HG03196 (cell line): ENCODE data around the gene TAF3.

Experiments used
- ATAC-seq: cut with Tn5 transposase; IDR thresholded peaks from one replicate; pipeline ENCODE4 v1.9.1; 2021; ENCODE audit not compliant: unreplicated experiment

The TAF3 gene

DNA sequence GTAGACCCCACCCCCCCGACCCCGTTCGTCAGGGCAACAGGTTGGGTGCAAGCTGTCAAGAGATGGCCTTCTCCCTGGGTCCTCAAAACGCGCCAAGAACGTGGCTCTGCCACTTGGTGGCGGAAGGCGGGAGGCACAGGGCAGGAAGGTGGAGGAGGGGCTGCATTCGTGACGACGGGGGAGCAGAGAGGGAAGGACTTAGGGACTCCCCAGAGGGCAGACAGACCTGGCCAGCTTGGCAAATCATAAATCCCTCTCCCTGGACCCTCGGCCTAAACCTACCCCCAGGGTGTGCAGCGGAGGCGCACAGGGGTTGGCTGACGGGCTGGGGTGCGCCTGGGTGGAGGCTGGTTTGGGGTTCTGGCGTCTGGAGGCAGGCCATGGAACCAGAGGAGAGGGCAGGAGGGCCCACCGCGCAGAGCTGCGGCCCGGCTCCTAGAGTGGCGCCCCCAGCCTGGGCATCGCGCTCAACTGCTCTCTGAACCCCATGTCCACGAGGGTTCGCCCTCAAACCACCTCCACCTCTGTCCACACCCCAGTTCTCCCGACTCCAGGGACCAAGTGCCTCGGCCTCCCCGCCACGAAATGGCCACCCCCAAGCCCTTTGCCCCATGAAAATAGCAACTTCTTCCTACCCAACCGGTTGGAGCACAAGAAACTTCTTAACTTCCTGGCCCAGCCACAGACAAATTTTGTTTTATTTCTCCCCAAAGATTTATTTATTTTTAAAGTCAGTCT, 225.4 kb downstream of the TAF3 start:
- no peak for ATAC-seq

DNA sequence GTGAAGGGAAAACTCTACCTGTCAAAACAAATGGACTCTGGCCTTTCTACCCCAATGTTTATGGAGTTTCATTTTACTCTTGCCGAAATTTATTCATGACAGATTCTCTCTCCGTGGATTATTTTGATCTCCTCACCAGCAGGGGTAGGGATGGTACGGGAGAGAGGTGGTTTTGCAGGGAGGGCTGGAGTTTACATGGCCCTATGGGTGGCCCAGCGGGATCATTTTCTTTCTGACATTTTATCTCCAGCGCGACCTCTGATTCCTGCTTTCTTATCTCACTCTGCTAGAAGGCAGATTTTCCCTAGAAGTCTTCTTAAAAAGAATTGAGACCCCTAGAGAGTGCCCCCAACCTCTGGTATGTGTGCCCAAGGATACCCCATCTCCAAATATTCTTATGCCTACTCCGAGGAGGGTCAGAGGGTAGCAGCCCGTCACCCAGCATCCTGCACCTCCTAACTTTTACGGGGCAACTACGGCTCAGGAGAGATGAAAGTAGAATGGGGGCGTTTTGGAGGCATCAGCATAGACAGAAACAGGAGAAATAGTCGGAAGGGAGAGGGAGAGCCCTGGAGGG, 226.1 kb downstream of the TAF3 start:
- no peak for ATAC-seq

DNA sequence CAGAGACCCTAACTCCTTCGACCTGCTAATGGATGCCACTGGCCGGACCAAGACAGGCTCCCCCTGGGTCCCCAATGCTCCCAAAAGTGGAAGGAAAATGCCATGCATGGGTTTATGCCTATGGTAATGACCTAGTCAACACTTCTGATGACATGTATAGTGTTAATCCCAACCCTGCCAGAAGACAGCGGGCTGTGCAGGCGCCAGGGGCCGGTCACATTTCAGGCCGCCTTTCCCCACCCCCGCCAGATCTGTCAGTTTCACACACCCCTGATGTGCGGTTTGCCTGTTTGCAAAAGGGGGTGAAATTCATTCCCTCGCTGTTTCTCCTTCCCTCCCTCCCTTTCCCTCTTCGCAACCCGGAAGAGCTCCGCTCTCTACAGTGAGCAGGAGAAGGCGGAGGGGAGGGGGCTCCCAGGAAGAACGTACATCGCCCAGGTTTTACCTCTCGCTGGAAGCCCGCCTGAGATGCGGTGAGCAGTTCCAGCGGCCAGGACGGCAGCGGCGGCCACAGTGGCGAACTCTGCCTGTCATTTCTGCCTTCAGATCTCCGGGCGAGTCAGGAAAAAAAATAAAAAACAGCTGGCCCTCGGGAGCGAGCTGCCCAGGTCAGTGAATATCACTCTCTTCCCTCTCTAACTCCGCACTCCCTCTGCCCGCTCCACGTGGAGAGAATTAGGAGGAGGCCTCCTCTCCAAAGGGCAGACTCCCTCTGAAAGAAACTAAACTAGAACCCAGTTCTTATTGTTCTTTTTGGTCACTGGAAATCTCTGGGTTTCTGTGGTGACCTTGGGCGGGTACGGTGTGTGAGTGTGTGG, 226.8 kb downstream of the TAF3 start:
- no peak for ATAC-seq

DNA sequence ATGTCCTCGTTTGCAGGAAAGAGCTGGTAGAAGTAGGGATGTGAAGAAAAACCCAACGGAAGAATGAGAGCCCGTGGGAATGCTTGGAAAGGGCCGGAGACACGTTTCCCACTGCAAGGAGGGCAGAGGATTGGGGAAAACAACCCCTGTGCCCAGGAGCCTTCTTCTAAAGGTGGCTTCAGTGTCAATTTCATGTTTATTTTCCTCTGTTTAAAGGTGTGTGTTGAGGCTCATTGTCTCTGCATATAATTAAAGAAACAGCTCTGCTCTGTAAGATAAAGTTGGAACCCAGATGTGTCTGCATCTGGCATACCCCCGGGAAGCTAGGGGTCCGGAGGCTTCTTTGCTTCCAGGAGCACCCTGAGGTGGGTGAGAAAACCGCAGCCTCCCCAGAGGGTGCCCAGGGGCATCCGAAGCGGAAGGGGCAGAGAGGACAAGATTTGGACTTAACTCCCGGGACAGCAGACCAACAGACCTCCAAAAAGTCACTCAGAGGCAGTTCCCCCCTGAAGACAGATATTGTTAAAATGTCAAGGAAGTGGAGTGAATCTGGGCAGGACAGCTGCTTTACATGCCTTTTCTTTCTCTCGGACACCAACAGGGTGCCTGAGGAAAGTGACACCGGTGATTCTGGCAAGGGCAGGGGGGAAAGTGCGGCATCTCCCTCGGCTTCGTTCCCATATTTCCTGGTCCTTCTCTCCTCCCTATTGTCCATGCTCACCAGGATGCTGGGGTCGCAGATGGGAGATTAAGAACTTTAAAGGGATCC, 227.6 kb downstream of the TAF3 start:
- ATAC-seq: no peak

DNA sequence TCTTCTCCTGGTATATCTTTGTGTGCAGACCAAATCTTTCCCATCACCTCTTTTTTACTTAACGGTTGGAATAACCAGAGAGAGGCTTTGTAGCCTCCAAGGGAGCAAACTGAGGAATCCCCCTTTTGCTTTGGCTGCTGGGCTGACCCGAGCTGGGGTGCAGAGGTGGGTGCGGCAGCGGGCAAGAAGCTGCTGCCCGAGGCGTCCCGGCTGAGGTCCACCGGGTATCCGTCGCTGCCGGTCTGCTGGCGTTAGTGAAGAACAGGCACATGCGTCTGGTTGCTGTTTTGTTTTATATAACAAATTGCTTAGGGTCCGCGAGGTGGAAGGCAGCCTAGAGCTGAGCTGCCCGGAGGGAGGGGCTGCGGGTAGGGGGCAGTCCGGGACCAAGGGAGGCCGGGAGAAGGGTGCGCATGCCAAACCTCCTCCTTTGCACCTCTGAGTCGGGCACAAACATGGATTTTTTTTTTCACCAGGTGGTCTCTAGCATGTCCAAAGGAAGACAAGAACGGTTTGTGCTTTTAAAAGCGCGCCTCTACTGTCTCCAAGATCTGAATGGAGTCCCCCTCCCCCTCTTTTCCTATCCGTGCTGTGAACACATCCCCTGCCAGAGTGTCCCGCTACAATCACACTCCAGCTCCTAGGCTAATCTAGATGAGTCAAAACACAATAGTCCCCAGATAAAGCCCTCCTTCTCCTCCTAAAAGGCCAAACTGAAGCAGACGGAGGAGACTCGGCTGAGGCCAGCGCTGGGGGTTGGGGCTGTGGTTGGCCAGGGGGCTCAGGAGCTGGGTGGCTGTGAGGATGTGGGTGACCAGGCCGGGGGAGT, 229.4 kb downstream of the TAF3 start:
- no peak for ATAC-seq

DNA sequence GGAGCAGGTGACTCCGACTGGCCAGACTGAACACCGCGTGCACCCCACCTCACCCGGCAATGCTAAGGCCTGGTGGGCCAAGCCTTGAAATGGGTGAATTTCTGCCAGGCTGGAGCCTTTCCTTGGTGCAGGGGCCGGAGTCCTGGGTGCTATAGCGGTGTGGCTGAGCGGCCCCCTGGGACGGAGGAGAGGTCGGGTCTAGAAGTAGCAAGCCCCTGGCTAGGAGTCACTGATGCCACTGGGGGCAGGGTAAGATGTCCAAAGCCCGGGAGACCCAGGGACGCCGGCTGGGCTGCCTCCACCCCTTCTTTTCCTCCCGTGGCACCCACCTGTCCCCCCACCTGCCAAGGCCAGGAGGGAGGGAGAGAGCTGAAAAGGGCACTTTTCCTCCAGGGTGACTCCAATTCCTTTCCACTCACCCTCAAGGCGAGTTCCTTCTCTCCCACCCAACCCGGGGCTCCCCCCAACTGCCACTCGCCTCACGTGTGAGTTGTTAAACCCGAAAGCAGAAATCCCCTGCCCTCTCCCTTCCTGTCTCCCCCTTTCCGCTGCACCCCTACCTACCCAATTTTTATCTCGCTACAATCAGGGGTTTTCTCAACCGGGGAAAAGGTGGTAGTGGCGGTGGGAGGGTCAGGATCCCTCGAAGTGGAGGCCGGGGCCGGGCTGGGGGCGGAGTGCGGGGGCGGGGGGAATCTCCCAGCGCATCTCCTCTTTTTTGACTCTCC, 230.1 kb downstream of the TAF3 start:
- no peak for ATAC-seq

DNA sequence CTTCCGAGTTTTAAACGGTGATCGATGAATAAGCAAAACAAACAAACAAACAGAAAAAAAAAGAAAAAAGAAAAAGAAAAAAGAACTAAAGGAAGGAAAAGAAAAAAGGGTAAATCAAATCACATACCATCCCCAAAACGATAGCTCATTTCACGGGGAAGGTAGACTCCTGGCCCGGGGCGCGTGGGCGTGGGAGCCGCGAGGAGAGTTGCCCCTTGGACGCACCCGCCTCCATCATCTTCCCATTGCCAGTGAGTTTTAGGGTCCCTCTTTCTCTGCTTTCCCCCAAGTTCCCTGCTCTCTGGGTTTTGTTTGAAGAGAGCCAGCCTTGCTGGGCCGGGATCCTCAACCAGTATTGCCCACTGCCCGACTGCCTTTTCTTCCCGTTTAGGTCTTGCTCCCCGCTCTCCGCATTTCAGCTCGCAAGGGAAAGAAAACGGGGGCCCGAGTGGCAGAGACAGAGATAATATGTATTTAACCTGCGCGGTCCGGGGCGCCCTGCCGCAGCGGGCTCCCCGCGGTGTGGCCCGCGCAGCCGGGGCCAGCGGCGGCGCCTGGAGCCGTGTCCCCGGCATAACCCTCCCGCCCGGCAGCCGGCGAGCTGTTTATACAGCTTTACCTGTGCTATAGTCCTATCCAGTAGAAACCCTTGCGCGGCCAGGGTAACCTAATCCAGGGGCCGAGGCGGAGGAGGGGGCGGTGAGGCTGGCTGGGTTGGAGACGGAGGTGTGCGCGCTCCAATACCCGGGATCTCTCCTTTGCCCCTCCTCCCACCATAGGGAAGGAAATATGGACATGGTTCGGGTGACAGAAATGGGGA, 230.9 kb downstream of the TAF3 start:
- no peak for ATAC-seq

DNA sequence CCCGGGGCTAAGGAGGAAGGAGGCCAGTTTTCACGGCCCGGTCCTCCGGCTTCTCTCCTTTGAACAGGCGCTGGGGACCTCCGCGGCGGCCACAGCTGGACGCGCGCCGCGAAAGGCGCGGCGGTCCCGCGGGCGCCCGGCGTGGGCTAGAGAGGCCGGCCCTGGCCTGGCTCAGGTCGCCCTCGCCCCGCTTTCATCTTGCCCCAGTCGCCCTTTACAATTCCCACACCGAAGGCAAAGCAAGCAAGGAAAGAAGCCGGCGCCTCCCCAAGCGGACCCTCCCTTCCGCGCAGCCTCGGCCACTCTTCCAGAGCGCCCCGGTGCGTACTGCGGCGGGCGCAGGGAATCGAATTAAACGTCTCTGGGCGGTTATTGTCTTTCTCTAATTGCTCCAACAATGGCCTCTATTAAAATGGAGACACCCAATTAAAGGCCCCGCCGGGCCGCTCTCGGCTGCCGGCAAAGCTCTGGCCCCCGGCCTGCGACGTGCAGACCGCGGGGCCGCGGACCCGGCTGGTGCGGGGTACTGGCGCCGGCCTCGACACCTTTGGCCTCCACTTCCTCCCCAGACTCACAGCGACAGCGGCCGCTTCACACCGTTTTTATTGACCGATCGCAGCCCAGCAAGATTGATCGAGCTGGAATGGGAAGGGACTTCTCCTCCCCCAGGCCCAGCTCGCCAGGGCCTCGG, 231.7 kb downstream of the TAF3 start:
- no peak for ATAC-seq

DNA sequence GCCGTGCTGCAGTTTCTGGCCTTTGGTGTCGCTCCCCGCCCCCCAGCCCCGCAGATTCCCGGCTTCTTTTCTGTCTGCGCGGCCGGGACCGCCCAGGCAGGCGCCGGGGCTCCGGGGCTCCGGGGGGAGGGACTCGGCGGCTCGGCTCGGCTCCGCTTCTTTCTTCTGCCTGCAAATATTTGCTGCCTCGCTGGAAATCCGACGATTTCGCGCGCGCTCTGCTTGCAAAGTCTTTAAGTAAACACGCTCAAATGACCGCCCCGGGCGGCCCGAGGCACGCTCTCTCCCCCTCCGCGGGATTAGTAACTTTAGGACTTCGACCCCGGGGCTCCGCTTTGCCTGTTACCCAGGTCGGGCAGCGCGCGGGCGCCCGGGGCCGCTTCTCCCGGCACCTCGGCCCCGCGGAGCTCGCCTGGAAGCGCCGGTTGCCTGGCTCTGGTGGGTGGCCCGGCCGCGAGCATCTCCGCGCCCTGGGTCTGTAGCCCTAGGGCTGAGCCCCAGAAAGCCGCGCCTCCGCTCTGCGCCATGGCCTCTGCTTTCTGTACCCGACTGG, 232.3 kb downstream of the TAF3 start:
- ATAC-seq: no peak

DNA sequence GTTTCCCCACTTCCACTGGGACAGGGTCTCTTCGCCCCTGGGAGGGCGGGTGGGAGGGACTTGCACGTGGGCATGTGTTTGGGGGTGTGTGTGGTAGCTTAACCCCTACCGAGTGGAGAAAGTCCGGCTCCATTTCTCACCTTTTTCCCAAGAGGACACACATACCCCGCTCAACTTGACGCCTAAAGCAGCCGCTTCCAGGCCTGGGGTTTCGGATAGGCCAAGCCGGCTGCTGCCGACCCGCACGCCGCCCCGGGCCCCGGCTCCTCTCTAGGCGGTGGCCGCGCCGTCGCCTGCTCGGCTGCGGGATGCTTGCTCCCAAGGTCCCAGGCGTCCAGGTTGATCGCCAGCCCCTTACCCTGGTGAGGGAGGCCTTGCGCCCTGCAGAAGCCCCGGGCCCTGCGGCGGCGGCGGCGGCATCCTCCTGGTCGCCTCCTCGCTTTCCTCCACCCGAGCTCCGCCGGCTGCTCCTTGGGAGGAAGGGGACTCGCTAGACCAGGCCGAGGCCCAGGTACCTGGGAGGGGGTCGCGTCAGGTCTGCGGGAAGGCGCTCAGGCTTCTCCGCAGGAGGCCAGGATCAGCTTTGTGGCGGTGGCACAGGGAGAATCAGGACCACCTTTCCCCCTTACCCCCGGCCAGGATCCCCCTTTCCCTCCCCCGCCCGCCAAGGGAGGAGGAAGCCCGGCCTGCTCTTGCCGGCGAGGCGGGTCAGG, 233.0 kb downstream of the TAF3 start:
- ATAC-seq: no peak

DNA sequence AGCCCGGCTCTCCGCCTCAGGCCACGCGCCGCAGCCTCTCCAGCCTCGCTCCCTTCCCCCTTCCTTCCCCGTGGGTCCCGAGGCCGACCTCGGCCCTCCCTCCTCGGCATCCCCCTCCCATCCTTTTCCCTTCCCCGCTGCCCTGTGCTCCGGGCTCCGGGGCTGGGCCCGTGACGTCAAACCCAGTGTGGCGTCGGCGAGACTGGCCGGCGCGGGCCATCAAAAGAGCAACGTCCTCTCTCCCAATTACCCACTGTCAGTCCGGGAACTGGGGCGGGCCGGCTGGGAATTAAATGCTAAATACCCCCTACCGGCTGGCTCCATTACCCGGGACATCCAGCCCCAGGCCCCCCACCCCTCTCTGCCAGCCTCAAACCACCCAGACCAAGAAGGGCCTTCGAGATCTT, 233.5 kb downstream of the TAF3 start:
- ATAC-seq: no peak

DNA sequence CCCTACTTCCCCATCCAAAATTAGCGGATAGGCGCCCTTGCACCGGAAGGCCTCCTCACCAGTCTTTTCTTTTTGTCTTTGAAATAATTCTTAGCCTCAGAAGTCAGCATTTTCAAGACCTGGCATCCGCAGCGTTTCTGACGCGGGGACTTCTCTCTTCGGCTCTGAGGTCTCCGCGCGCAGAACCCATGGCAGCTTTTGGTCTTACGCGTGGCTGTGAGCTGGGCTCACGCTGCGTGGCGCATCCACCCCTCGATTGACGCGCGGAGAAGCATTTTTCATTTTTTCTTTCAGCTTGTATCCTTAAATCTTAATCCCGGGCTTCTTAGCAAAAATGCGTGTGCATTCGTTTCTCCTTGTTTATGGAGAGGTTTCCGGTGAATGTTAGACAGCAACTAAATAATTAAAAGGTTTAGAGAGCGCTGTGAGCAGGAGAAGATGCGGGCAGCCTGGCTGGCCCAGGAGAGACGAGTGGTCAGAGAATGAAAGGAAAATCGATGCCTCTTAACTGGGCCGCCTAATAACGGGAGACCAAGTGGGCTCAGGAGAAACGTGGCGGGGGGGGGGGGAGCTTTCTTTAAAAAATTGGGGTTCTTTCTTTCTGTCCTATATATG, 234.1 kb downstream of the TAF3 start:
- no peak for ATAC-seq

DNA sequence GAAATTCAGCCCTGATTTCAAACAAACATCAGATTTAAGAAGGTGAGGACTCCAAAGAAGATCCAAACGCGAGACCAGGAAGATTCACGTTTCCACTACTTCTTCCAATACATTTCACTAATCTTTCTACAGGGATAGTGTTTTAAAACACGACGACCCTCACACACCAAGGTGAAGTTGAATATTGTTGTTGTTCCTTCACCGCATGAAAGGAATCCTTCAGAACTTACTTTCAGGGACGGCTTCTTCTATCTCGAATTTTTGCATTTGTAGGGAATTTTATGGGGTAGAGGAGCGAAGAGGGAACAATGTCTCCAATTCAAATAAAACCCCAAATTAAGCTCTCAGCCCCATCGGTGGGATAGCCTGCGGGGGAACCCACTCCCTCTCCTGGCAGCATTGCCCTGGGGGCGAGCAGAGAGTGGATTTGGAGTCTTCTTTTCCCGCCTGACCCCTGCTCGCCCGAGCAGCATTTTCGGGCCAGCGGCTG, 234.7 kb downstream of the TAF3 start:
- no peak for ATAC-seq

DNA sequence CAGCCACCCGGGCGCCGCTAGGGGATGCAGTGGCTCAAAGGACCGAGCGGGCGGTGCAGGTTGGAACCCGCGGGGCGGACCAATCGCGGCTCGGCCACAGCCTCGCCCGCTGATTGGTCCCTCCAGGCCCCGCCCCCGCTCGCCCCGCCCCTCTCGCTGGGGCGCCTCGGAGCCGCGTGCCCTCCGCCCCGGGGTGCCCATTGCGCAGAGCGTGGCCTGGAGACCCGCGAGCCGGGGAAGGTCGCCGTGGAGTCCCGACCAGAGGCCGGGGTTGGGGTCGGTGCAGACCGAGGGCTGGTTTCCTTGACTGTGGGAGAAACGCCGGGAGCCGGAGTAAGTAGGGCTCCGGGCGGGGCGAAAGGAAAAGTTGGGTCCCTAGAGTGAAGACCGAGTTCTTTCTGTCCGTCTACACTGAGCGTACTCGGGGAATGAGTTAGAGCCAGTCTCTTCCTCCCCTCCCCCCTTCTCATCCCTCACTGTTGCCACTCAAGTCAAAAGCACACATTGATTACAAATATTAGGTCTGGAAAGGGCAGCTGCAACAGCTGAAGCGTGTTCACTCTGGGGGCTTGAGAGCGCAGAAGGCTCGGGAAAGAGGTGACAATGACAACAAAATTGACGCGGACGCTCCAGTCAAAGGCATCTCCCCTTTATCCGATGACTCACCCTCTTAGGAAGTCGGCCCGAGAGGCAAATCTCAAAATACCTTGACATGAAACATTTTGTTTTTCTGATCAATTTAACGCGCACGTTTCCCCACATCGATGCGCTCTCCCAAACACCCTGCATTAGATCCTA, 235.3 kb downstream of the TAF3 start:
- ATAC-seq: peak; percentile 57

DNA sequence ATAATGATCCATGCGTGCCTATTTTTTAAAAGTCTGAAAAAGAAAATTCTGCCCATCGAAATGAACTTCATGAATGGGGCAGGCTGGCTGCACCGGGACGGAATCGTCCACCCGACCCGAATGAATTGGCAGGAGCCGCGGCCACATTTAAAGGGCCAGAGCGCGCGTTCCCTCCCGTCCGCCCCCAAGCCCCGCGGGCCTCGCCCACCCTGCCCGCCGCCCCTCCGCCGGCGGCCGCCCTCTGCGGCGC, 235.9 kb downstream of the TAF3 start:
- ATAC-seq: peak; percentile 4
